Right atrium auricular region (tissue), 2 donors: ENCODE data around the gene AGTRAP. TPM values are rescaled to one million over a fixed set of nuclear protein-coding genes. Genes with fewer than 3 reads are reported as not detected.
A peak's percentile ranks its signal among the peaks of the same experiment; 100 is the strongest.

Source experiments
- DNase-seq: peaks from one replicate; pipeline ENCODE4 v3.0.0-alpha.2; 2019; ENCODE audit warnings: low spot score
- H3K27ac ChIP-seq, 2 donors: fragments of 200-600 bp; sonication (generic); 1 replicate in 1 of 2; 2 replicates in 1 of 2; pipeline ENCODE4 v1.5.1; 2016 to 2019
- H3K27me3 ChIP-seq, 2 donors: fragments of 200-600 bp; sonication (generic); one replicate each; pipeline versions ENCODE4 v1.5.1 to v1.6.0; 2017 to 2019
- H3K36me3 ChIP-seq: fragments of 200-600 bp; sonication (generic); one replicate; pipeline ENCODE4 v1.5.1; 2016
- H3K4me1 ChIP-seq, 2 donors: fragments of 200-600 bp; sonication (generic); one replicate each; pipeline versions ENCODE4 v1.5.1 to v1.6.0; 2017 to 2019
- H3K4me3 ChIP-seq, 2 donors: fragments of 200-600 bp; sonication (generic); 1 replicate in 1 of 2; 2 replicates in 1 of 2; pipeline ENCODE4 v1.5.1; 2017 to 2019; ENCODE audit warnings: mild to moderate bottlenecking in 1 of 2, moderate library complexity in 1 of 2
- H3K9me3 ChIP-seq, 2 donors: fragments of 200-600 bp; sonication (generic); one replicate each; pipeline ENCODE4 v1.5.1; 2019
- total RNA-seq, 2 donors: library from RNA; depleted of rRNA; stranded (reverse); fragments of >200 nt; gene quantifications; one replicate each; pipeline ENCODE4 v1.1.0, GENCODE V29; 2016
- TF ChIP-seq, protein P1 (sequence below), 2 donors: fragments of 200-600 bp; sonication (generic); IDR thresholded peaks; one replicate each; pipeline ENCODE4 v1.5.1; 2019; ENCODE audit warnings: antibody characterized with exemption in 2 of 2

AGTRAP gene, protein sequence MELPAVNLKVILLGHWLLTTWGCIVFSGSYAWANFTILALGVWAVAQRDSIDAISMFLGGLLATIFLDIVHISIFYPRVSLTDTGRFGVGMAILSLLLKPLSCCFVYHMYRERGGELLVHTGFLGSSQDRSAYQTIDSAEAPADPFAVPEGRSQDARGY
- total RNA-seq: 10 to 100 TPM; 20.8 to 47.2 TPM

DNA sequence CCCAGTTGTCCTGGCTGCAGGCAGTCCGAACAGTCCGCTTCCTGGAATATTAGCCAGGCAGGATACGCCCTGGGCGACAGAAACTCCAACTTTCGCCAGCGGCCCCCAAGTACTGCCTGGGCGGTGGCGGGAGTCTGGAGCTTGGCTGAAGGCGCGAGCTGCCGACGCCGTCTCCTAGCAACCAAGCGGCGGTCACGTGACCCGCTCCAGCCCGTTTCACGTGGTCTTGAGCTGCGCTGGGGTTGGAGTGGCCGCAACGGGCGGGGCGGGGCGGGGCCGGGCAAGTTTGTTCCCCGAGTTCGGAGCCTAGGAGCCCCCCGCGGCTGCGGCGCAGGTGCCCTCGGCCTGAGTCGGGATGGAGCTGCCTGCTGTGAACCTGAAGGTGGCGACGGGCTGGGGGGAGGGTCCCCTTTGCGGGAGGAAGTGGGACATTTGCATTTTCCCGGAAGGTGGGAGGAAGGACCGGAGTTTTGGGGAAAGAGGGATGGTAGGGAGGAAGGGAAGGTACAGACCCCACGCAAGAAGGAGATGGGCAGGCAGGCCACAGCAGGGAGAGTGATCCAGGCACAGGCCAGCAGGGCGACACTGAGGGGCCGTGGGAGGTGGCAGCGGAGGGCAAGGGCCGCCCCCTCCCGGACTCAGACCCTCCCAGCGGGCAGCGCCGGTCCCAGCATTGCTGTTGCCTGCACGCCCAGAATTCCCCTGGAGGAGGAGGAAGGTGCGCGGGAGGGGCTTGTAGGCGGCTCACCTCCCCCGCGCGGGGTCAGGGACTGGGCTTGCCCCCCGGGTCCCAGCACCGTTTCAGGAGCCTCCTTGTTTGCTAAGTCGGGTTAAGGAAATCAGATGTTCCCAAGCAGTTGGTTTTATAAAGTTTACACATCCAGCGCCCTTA is at the start of gene AGTRAP:
AGTRAP (plus strand) TSS at position 283 of the 892 bp plus-strand sequence; CDS start at position 356, 73 bp downstream.
- H3K27me3 ChIP-seq: no peaks in the 10 kb centered on the region
- no peaks in the 10 kb centered on the region for H3K36me3 ChIP-seq
- no peaks in the 10 kb centered on the region for H3K9me3 ChIP-seq
- peak; percentile 99 for DNase-seq
- peak within 1 kb of the TSS; percentile 85 to 86 for H3K27ac ChIP-seq
- TF ChIP-seq, protein P1, sequence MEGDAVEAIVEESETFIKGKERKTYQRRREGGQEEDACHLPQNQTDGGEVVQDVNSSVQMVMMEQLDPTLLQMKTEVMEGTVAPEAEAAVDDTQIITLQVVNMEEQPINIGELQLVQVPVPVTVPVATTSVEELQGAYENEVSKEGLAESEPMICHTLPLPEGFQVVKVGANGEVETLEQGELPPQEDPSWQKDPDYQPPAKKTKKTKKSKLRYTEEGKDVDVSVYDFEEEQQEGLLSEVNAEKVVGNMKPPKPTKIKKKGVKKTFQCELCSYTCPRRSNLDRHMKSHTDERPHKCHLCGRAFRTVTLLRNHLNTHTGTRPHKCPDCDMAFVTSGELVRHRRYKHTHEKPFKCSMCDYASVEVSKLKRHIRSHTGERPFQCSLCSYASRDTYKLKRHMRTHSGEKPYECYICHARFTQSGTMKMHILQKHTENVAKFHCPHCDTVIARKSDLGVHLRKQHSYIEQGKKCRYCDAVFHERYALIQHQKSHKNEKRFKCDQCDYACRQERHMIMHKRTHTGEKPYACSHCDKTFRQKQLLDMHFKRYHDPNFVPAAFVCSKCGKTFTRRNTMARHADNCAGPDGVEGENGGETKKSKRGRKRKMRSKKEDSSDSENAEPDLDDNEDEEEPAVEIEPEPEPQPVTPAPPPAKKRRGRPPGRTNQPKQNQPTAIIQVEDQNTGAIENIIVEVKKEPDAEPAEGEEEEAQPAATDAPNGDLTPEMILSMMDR (IDR thresholded peaks at IDR 0.05): no peak
- H3K4me3 ChIP-seq: peak within 1 kb of the TSS; percentile 63 to 90
- H3K4me1 ChIP-seq: peaks cover 0 to 36% of the 10 kb centered on the region in 2 donors

DNA sequence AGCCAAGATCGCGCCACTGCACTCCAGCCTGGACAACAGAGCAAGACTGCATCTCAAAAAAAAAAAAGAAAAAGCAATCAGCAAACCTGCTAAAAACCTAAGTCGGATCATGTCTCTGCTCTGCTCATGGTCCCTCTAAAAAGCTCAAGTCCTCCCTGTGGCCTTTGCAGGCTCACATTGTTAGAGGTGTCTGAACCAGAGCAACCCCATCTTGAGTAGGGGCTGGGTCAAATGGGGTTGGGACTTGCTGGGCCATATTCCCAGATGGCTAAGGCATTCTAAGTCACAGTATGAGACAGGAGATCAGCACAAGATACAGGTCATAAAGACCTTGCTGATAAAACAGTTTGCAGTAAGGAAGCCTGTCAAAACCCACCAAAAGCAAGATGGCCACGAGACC is 47.4 kb upstream of the AGTRAP start:
- Histone ChIP-seq H3K27ac (no peak overlapping the region), H3K4me3 (no peak overlapping the region), H3K36me3 (no peaks in the 10 kb centered on the region), H3K27me3 (peaks cover 9 to 28% of the 10 kb centered on the region in 2 donors), H3K9me3 (no peaks in the 10 kb centered on the region), H3K4me1 (peaks cover 0 to 30% of the 10 kb centered on the region in 2 donors)
- no peak for DNase-seq
- TF ChIP-seq, protein P1 (IDR thresholded peaks at IDR 0.05): no peak

DNA sequence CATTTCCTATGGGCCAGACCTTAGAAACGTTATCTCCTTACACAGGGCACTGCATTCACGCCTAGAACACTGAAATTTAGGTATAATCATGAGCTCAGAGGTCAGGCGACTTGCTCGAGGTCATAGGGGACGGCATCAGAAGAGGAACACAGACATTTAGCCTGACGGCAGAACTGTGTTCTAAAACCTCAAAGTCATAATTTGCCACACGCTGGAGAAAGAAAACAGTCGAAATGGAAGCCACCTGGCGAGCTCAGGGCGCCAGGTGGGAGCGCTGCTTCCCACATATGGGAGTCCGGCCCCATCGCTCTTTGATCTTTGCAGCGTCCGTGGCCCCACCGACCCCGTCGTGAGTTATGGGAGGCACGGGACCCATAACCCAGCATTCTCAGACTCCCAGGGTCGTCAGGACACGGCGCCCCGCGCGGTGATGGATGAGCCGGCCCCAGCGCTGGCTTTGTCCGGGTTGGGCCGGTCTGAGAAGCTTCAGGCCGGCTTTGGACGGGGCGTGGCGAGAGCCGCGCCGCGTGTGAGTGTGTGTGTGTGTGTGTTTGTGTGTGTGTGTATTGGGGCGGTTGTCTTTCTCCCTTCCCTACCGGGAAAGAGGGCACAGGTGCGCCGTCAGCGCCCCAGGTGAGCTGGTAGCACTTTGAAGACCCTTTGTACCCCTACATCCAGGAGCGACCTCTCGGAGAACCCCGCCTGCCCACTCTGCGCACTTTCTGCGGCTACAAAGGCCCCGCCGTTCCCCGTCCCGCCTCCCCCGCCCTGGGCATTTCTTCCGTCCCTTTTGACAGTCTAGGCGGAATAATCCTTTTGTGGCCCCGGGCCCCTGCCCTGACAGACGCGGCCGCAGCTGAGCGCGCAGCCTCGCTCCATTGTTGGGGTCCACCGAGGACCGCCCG is 45.3 kb upstream of the AGTRAP start:
- Histone ChIP-seq H3K9me3 (no peaks in the 10 kb centered on the region), H3K4me1 (peaks cover 0 to 31% of the 10 kb centered on the region in 2 donors), H3K27me3 (peaks cover 9 to 33% of the 10 kb centered on the region in 2 donors), H3K4me3 (peak overlapping the region in 1 of 2 donors; percentile 36), H3K36me3 (no peaks in the 10 kb centered on the region), H3K27ac (no peak overlapping the region)
- TF ChIP-seq, protein P1 (IDR thresholded peaks at IDR 0.05): no peak
- no peak for DNase-seq

DNA sequence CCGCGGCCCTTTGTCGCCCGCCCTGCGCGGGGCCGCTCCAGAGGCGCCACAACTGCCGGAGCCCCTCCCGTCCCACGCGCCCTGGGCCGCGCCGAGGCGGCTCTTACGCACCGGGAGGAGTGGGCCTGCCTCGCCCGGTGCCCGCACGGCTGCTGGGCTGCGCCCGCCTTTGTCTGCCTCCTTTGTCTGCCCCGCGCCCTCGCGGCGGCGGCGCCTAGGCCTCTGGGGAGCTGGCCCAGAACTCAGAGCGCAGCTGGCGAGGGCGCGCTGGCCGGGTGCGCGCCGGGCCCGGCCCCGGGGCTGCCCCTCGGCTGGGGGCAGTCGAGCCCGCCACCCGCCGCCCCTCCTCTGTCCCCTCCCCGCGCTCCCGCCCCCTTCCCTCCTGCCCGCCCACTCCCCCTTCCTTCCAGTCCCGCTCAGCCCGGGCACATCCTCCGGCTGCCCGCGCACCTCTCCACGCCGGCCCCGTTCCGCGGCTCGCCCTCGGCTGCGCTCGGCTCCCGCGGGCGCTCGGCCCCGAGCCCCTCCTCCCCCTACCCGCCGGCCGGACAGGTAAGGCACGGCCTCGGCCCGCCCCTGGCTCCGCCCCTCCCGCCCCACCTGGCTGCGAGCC is 44.5 kb upstream of the AGTRAP start, which contains the start of gene DRAXIN:
DRAXIN (plus strand) TSS at position 409 of the 613 bp plus-strand sequence. CDS start 14,549 bp downstream, outside the sequence.
- H3K4me3 ChIP-seq: peak within 1 kb of the TSS in 1 of 2 donors; percentile 36
- no peaks in the 10 kb centered on the region for H3K36me3 ChIP-seq
- no peaks in the 10 kb centered on the region for H3K9me3 ChIP-seq
- DNase-seq: no peak
- H3K27me3 ChIP-seq: peaks cover 9 to 33% of the 10 kb centered on the region in 2 donors
- TF ChIP-seq, protein P1 (IDR thresholded peaks at IDR 0.05): no peak
- no peak within 1 kb of the TSS for H3K27ac ChIP-seq
- H3K4me1 ChIP-seq: peaks cover 0 to 31% of the 10 kb centered on the region in 2 donors
